Fibroblast of lung (primary cell): Measurements from ENCODE around the gene HMOX2.

Source experiments
- CTCF ChIP-seq, 2 donors: IDR thresholded peaks in 1 of 2; conservative IDR thresholded peaks in 1 of 2; 1 replicate in 1 of 2; 2 replicates in 1 of 2; pipeline ENCODE4 v1.5.1; 2011 to 2012; ENCODE audit warnings: low read length in 2 of 2, control low read depth in 1 of 2, inconsistent platforms in 1 of 2, low read depth in 1 of 2, mild to moderate bottlenecking in 1 of 2
- EZH2 ChIP-seq: IDR thresholded peaks from 2 replicates; pipeline ENCODE4 v1.5.1; 2012; ENCODE audit warnings: low read length, control low read depth, mild to moderate bottlenecking; ENCODE audit errors: missing control alignments

DNA sequence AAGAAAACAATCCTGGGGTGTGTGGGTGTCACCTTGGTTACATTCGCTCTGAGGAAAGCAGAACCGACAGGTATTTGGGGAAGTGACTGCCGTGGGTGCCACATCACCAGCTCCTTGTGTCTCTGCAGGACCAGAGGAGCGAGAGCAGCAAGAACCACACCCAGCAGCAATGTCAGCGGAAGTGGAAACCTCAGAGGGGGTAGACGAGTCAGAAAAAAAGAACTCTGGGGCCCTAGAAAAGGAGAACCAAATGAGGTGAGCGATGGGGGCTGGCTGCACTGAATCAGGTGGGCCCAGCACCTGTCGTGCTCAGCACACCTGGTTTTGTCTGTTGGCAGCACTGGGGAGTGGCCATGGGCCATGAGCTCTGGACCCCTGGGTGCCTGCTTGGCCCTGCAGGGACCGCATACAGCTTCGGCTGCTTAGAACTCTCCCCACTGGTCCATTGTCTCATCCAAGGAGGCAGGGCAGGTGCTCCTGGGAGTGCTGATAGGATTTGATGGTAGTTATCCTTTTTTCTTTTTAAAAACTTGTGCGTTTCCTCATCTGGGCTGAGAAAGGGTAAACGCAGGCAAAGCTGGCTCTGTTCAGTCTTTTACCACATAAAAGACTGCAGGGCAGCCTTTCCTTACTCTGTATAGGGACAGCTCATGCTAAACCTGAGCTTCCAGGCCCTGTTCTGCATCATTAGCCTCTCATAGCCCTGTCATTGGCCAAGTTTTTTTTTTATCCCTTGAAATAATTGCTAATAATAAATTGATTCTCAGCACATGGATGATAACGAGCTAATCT, 29.4 kb downstream of the HMOX2 start:
- no peak for TF ChIP-seq CTCF (conservative IDR thresholded peaks at IDR 0.05 in 1 of 2, IDR thresholded peaks at IDR 0.05 in 1 of 2; ENCODE audit: low read depth in 1 of 2, low read length in 2 of 2)
- TF ChIP-seq EZH2, result no peak
